Measurements from ENCODE around the gene GIN1.

DNA sequence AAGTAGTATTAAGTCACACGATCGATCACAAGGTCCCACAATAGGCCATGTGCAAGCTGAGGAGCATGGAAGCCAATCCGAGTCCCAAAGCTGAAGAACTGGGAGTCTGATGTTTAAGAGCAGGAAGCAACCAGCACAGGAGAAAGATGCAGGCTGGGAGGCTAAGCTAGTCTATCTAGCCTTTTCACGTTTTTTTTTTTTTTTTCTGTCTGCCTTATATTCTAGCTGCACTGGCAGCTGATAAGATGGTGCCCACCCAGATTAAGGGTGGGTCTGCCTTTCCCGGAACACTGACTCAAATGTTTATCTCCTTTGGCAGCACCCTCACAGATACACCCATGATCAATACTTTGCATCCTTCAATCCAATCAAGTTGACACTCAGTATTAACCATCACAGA lies 6.6 kb upstream of the GIN1 start:
- TF ChIP-seq, protein P1, sequence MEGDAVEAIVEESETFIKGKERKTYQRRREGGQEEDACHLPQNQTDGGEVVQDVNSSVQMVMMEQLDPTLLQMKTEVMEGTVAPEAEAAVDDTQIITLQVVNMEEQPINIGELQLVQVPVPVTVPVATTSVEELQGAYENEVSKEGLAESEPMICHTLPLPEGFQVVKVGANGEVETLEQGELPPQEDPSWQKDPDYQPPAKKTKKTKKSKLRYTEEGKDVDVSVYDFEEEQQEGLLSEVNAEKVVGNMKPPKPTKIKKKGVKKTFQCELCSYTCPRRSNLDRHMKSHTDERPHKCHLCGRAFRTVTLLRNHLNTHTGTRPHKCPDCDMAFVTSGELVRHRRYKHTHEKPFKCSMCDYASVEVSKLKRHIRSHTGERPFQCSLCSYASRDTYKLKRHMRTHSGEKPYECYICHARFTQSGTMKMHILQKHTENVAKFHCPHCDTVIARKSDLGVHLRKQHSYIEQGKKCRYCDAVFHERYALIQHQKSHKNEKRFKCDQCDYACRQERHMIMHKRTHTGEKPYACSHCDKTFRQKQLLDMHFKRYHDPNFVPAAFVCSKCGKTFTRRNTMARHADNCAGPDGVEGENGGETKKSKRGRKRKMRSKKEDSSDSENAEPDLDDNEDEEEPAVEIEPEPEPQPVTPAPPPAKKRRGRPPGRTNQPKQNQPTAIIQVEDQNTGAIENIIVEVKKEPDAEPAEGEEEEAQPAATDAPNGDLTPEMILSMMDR (IDR thresholded peaks at IDR 0.05) = no peak
- no peak for TF ChIP-seq POLR2A (IDR thresholded peaks at IDR 0.05)

All from body of pancreas (tissue), 4 donors.